ENCODE results near the gene DLK1.

Gene DLK1

GRCh38 chr14:100785626-100786025, 58.9 kb downstream of the DLK1 start:
- Mint-ChIP-seq H3K4me1 (ENCODE audit: low read depth) (no peaks in the 10 kb centered on the region), H3K9me3 (ENCODE audit: low read depth) (no peaks in the 10 kb centered on the region), H3K27ac (no peak overlapping the region), H3K4me3 (no peak overlapping the region), H3K27me3 (no peaks in the 10 kb centered on the region), H3K36me3 (no peaks in the 10 kb centered on the region)

GRCh38 chr14:100786131-100786530, 59.4 kb downstream of the DLK1 start:
- no peaks in the 10 kb centered on the region for H3K9me3 Mint-ChIP-seq (ENCODE audit: low read depth)
- no peak overlapping the region for H3K4me3 Mint-ChIP-seq
- no peaks in the 10 kb centered on the region for H3K36me3 Mint-ChIP-seq
- H3K4me1 Mint-ChIP-seq (ENCODE audit: low read depth) = no peaks in the 10 kb centered on the region
- H3K27me3 Mint-ChIP-seq = peaks cover 3% of the 10 kb centered on the region
- H3K27ac Mint-ChIP-seq = no peak overlapping the region

- no peaks in the 10 kb centered on the region for H3K4me1 Mint-ChIP-seq (ENCODE audit: low read depth)
- H3K9me3 Mint-ChIP-seq (ENCODE audit: low read depth) = no peaks in the 10 kb centered on the region
- peaks cover 3% of the 10 kb centered on the region for H3K27me3 Mint-ChIP-seq
- no peak overlapping the region for H3K4me3 Mint-ChIP-seq
- H3K27ac Mint-ChIP-seq = no peak overlapping the region
- H3K36me3 Mint-ChIP-seq = no peaks in the 10 kb centered on the region
Observed at GRCh38 chr14:100786576-100787219, 60.0 kb downstream of the DLK1 start.

- no peak overlapping the region for H3K4me3 Mint-ChIP-seq
- H3K36me3 Mint-ChIP-seq = no peaks in the 10 kb centered on the region
- peaks cover 6% of the 10 kb centered on the region for H3K27me3 Mint-ChIP-seq
- no peaks in the 10 kb centered on the region for H3K9me3 Mint-ChIP-seq (ENCODE audit: low read depth)
- no peaks in the 10 kb centered on the region for H3K4me1 Mint-ChIP-seq (ENCODE audit: low read depth)
- H3K27ac Mint-ChIP-seq = no peak overlapping the region
Observed at GRCh38 chr14:100787659-100788058, 61.0 kb downstream of the DLK1 start.

All from activated naive CD8-positive, alpha-beta T cell (primary cell).